Ovary (tissue), 9 donors: Measurements from ENCODE around the gene LTBR. TPM values are rescaled to one million over a fixed set of nuclear protein-coding genes. Genes with fewer than 3 reads are reported as not detected.

Experiments used
- DNase-seq, 5 donors: peaks; one replicate each; pipeline ENCODE4 v3.0.0-alpha.2; 2019 to 2020
- H3K27ac ChIP-seq, 2 donors: fragments of 200-600 bp; one replicate each; pipeline versions ENCODE4 v1.5.1 to v1.8.0; 2019 to 2022
- H3K27me3 ChIP-seq: fragments of 200-600 bp; one replicate; pipeline ENCODE4 v1.8.0; 2022
- H3K36me3 ChIP-seq: fragments of 200-600 bp; sonication (generic); one replicate; pipeline ENCODE4 v1.5.1; 2019
- H3K4me1 ChIP-seq: one replicate; pipeline ENCODE4 v1.8.1; 2013; ENCODE audit warnings: mild to moderate bottlenecking, moderate library complexity; ENCODE audit not compliant: insufficient read depth
- H3K4me3 ChIP-seq: fragments of 200-600 bp; sonication (generic); one replicate; pipeline ENCODE4 v1.5.1; 2017
- H3K9me3 ChIP-seq, 2 donors: fragments of 200-600 bp in 1 of 2; sonication (generic) in 1 of 2; one replicate each; pipeline versions ENCODE4 v1.5.1 to v1.8.1; 2013 to 2019; ENCODE audit warnings: mild to moderate bottlenecking in 1 of 2, moderate library complexity in 1 of 2
- EP300 ChIP-seq: sonication (generic); formaldehyde crosslinking; IDR thresholded peaks from one replicate; pipeline ENCODE4 v1.6.1; 2017; ENCODE audit warnings: antibody characterized with exemption
- POLR2A ChIP-seq: fragments of 450-650 bp; IDR thresholded peaks from one replicate; pipeline ENCODE4 v1.6.1; 2017; ENCODE audit warnings: antibody characterized with exemption, mild to moderate bottlenecking, moderate library complexity
- WGBS, 3 donors: extraction: QIAGEN DNeasy Blood & Tissue Kit in 1 of 3; methylation state at CpG; one replicate each; pipeline versions ENCODE4 v1.1.5 to v1.1.7; 2013 to 2017; 5-methylcytosine and 5-hydroxymethylcytosine counted together
- intact Hi-C, 4 donors: fragments of 100-400 bp; cut with DNase I; formaldehyde crosslinking; loops; one replicate each; pipeline versions ENCODE4 v1.11.0 to v1.15.1; 2022 to 2023
- polyA plus RNA-seq, 2 donors: library from polyadenylated mRNA; stranded (reverse); fragments of 200-250 nt in 1 of 2; fragments of 350-450 nt in 1 of 2; fragmentation: Illumina TruSeq in 1 of 2; extraction: RNeasy Lipid Tissue Mini Kit (QIAGEN cat#74804) in 1 of 2; gene quantifications; one replicate each; pipeline ENCODE4 v1.2.3, GENCODE V29; 2013 to 2014
- total RNA-seq, 7 donors: library from RNA; depleted of rRNA in 2 of 7; stranded (reverse); fragments of >200 nt in 2 of 7; fragmentation: NEBNext Ultra II Directional in 3 of 7; extraction: Animal tissue kit (Norgen Biotek cat#: 25700) in 3 of 7; gene quantifications; one replicate each; pipeline versions ENCODE4 v1.1.0 to v1.2.4, GENCODE V29; 2016 to 2023
- TF ChIP-seq, protein P1 (sequence below), 3 donors: fragments of 450-650 bp in 2 of 3; fragments of 200-600 bp in 1 of 3; IDR thresholded peaks; one replicate each; pipeline versions ENCODE4 v1.5.1 to v1.8.0; 2016 to 2022; ENCODE audit warnings: antibody characterized with exemption in 3 of 3, mild to moderate bottlenecking in 1 of 3
- donor health status: DM: no; HTN: no; CAD: no; lungs with moderate emphysema.
- donor health status: DM: no; HTN: no; CAD: no.
- donor health status: Bipolar disorder and iron deficiency.
- donor health status: DM: yes; HTN: yes; CAD: no.
- donor health status: DM: no; HTN: no; CAD: no.
- donor health status: DM: yes; HTN: yes; CAD: no.

The LTBR gene
- total and polyA plus RNA-seq, 9 donors = 21.9 to 131 (median 75.3) TPM

DNA sequence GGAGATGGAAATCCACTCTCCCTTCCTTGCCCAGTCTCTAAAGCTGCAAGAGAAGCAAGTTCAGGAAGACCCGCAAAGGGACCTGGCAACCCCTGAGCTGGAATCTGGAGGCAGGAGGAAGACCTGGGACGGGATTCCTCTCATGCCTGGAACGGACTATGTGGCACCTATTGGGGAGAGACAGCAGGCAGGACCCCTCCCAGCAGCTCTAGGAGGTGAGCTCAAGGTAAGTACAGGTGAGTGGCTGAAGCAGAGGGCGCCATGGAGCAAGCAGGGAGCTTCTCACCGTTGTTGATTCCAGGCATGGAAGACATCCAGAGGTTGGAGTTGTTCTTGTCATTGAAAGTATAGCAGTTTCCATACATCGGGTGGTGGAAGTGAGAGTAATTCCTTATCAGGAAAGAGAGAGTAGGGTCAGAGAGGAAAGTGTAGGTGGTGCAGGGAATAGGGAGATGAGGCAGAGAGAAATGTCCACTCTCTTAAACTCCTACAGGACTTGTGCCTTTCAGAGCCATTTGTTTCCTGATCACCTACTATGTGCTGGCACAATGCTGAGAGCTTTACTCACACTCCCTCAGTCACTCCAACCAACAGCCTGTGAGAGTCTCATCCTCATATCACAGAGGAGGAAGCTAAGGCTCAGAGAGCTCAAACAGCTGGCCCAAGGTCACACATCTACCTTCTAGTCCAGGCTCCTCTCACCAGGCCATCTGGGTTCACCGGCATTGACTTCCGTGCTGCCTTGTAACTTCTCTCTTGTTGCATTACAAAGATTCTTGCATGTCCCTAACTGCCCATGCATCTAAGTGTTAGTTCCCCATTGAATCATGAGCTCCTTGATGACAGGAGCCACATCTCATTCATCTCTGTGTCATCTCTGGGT lies 28.2 kb upstream of the LTBR start:
- H3K9me3 ChIP-seq = no peaks in the 10 kb centered on the region
- H3K4me1 ChIP-seq = peaks cover 4% of the 10 kb centered on the region
- intact Hi-C loops = no loop called here
- H3K27ac ChIP-seq = no peak overlapping the region
- no peaks in the 10 kb centered on the region for H3K27me3 ChIP-seq
- TF ChIP-seq, protein P1, sequence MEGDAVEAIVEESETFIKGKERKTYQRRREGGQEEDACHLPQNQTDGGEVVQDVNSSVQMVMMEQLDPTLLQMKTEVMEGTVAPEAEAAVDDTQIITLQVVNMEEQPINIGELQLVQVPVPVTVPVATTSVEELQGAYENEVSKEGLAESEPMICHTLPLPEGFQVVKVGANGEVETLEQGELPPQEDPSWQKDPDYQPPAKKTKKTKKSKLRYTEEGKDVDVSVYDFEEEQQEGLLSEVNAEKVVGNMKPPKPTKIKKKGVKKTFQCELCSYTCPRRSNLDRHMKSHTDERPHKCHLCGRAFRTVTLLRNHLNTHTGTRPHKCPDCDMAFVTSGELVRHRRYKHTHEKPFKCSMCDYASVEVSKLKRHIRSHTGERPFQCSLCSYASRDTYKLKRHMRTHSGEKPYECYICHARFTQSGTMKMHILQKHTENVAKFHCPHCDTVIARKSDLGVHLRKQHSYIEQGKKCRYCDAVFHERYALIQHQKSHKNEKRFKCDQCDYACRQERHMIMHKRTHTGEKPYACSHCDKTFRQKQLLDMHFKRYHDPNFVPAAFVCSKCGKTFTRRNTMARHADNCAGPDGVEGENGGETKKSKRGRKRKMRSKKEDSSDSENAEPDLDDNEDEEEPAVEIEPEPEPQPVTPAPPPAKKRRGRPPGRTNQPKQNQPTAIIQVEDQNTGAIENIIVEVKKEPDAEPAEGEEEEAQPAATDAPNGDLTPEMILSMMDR (IDR thresholded peaks at IDR 0.05) = no peak
- TF ChIP-seq EP300 = no peak
- 66 to 74% (median 73%) methylated on average over 8 of the region's 8 CpGs for WGBS, 3 donors
- H3K4me3 ChIP-seq = no peak overlapping the region
- no peaks in the 10 kb centered on the region for H3K36me3 ChIP-seq
- DNase-seq = no peak

DNA sequence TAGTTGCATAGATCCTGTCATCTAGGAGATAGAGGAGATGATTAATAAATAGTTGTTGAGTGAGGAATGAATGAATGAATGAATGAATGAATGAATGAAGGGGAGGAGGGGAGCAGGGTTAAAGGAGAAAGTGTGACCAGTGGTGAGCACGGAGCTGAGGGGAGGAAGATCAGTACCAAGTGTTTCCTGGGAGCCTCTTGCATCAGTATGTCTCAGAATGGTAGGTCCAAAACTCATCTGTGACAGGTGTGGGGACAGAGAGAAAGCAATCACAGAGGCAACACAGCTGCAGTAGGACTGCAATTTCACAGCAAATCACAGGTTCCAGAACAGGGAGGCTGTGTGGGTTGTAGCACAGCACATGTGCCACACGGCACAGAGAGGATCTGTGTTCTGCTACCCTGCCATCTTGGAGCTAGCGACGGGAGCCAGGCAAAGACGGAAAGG lies 27.6 kb upstream of the LTBR start:
- Histone ChIP-seq H3K4me3 (no peak overlapping the region), H3K27ac (no peak overlapping the region), H3K9me3 (no peaks in the 10 kb centered on the region), H3K36me3 (no peaks in the 10 kb centered on the region), H3K4me1 (peaks cover 4% of the 10 kb centered on the region), H3K27me3 (no peaks in the 10 kb centered on the region)
- intact Hi-C loops = no loop called here
- WGBS, 3 donors = 84 to 88% (median 85%) methylated on average over 5 of the region's 5 CpGs
- TF ChIP-seq, protein P1 (IDR thresholded peaks at IDR 0.05) = no peak
- TF ChIP-seq POLR2A (no peak), EP300 (no peak)
- DNase-seq = no peak

DNA sequence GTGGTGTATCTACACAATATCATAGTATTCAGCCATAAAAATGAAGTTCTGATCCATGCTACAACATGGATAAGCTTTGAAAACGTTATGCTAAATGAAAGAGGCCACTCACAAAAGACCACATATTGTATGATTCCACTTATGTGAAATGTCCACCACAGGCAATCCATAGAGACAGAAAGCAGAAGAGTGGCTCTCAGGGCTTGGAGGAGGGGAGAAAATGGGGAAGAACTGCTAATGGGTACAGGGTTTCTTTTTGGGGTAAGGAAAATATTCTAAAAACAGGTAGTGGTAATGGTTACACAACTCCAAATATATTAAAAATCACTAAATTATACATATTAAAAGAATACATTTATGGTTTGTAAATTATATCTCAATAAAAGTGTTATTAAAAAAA lies 25.1 kb upstream of the LTBR start:
- no peaks in the 10 kb centered on the region for H3K9me3 ChIP-seq
- WGBS, 3 donors = 62 to 79% (median 70%) methylated on average over 1 of the region's 1 CpG
- no peak for DNase-seq
- intact Hi-C loops = no loop called here
- no peaks in the 10 kb centered on the region for H3K27me3 ChIP-seq
- no peaks in the 10 kb centered on the region for H3K36me3 ChIP-seq
- no peak overlapping the region for H3K4me3 ChIP-seq
- H3K27ac ChIP-seq = no peak overlapping the region
- TF ChIP-seq, protein P1 (IDR thresholded peaks at IDR 0.05) = no peak
- TF ChIP-seq POLR2A (no peak), EP300 (no peak)
- no peaks in the 10 kb centered on the region for H3K4me1 ChIP-seq

DNA sequence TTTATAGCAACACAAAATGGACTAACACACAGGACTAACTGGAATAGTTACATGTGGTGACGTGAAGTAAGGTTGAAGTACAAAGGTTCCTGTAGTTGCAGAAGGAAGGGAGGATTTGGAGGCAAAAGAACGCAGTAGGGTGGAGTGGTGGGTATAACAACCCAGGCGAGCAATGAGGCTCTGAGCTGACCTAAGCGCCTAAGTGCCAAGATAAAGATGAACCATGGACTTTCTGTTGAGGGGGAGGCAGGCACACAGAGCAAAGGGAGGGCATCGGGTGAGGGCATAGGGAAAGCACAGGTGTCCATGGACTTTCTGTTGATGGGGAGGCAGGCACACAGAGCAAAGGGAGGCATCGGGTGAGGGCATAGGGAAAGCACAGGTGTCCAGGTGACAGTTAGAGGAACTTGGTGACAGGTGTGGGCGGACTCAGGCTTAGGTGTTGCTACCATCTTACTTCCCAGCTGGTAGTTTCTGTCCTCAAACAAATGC lies 23.8 kb upstream of the LTBR start:
- no peaks in the 10 kb centered on the region for H3K36me3 ChIP-seq
- intact Hi-C loops = no loop called here
- no peaks in the 10 kb centered on the region for H3K27me3 ChIP-seq
- no peak overlapping the region for H3K4me3 ChIP-seq
- no peaks in the 10 kb centered on the region for H3K4me1 ChIP-seq
- WGBS, 3 donors = 76 to 80% (median 80%) methylated on average over 7 of the region's 7 CpGs
- no peak for TF ChIP-seq POLR2A
- no peak for TF ChIP-seq EP300
- TF ChIP-seq, protein P1 (IDR thresholded peaks at IDR 0.05) = no peak
- DNase-seq = no peak
- no peaks in the 10 kb centered on the region for H3K9me3 ChIP-seq
- no peak overlapping the region for H3K27ac ChIP-seq
